Measurements from ENCODE around the gene TENM3. TPM values are rescaled to one million over a fixed set of nuclear protein-coding genes. Genes with fewer than 3 reads are reported as not detected.

The TENM3 gene
- total RNA-seq, 1 experiment from 2014 or later, result not detected

- Histone ChIP-seq H3K4me3 (no peak overlapping the region), H3K27me3 (ENCODE audit: insufficient read depth, low read depth) (peaks cover 30% of the 10 kb centered on the region), H3K9me2 (ENCODE audit: insufficient read depth) (no peaks in the 10 kb centered on the region), H3K4me1 (replicated peaks; ENCODE audit: insufficient read depth) (no peaks in the 10 kb centered on the region), H4K20me1 (ENCODE audit: insufficient read depth) (no peaks in the 10 kb centered on the region), H3K9me3 (ENCODE audit: insufficient read depth, low read depth) (no peaks in the 10 kb centered on the region), H3F3A (ENCODE audit: insufficient read depth, low read depth) (no peaks in the 10 kb centered on the region), H3K79me2 (ENCODE audit: low read depth) (no peaks in the 10 kb centered on the region), H3K4me2 (no peak overlapping the region), H3K27ac (no peak overlapping the region), H3K36me3 (ENCODE audit: low read depth) (no peaks in the 10 kb centered on the region), H2AFZ (no peak overlapping the region)
- intact Hi-C loops (cut with micrococcal nuclease; ENCODE audit: unreplicated experiment), result loop anchor here (10.0 kb wide), 2 partner anchors 1495 to 1655 kb away; no protein-coding TSS in a partner anchor
- no peak for DNase-seq
- no peak for TF ChIP-seq CTCF (conservative IDR thresholded peaks at IDR 0.05)
- no peak for TF ChIP-seq EZH2 (IDR thresholded peaks at IDR 0.05; ENCODE audit: low read depth)
- BruUV-seq (replicated peaks), result no TSS peak
- POLR2A ChIA-PET (ENCODE audit: unreplicated experiment), result no interaction called here
- CTCF ChIA-PET, result no interaction called here
Measured at GRCh38 chr4:182799515-182800215, 556.5 kb downstream of the TENM3 start.

DNA sequence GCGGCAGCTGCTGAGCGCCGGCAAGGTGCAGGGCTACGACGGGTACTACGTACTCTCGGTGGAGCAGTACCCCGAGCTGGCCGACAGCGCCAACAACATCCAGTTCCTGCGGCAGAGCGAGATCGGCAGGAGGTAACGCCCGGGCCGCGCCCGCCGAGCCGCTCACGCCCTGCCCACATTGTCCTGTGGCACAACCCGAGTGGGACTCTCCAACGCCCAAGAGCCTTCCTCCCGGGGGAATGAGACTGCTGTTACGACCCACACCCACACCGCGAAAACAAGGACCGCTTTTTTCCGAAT, 557.0 kb downstream of the TENM3 start:
- Histone ChIP-seq H2AFZ (no peak overlapping the region), H3K9me3 (ENCODE audit: insufficient read depth, low read depth) (no peaks in the 10 kb centered on the region), H3K27ac (no peak overlapping the region), H3F3A (ENCODE audit: insufficient read depth, low read depth) (no peaks in the 10 kb centered on the region), H3K27me3 (ENCODE audit: insufficient read depth, low read depth) (peaks cover 35% of the 10 kb centered on the region), H3K36me3 (ENCODE audit: low read depth) (no peaks in the 10 kb centered on the region), H3K9me2 (ENCODE audit: insufficient read depth) (no peaks in the 10 kb centered on the region), H3K4me2 (no peak overlapping the region), H3K4me1 (replicated peaks; ENCODE audit: insufficient read depth) (no peaks in the 10 kb centered on the region), H3K4me3 (no peak overlapping the region), H3K79me2 (ENCODE audit: low read depth) (no peaks in the 10 kb centered on the region), H4K20me1 (ENCODE audit: insufficient read depth) (no peaks in the 10 kb centered on the region)
- TF ChIP-seq EZH2 (IDR thresholded peaks at IDR 0.05; ENCODE audit: low read depth), result no peak
- TF ChIP-seq CTCF (conservative IDR thresholded peaks at IDR 0.05), result no peak
- intact Hi-C loops (cut with micrococcal nuclease; ENCODE audit: unreplicated experiment), result loop anchor here (10.0 kb wide), 2 partner anchors 1495 to 1655 kb away; no protein-coding TSS in a partner anchor
- CTCF ChIA-PET, result no interaction called here
- POLR2A ChIA-PET (ENCODE audit: unreplicated experiment), result no interaction called here
- no TSS peak for BruUV-seq (replicated peaks)
- no peak for DNase-seq

DNA sequence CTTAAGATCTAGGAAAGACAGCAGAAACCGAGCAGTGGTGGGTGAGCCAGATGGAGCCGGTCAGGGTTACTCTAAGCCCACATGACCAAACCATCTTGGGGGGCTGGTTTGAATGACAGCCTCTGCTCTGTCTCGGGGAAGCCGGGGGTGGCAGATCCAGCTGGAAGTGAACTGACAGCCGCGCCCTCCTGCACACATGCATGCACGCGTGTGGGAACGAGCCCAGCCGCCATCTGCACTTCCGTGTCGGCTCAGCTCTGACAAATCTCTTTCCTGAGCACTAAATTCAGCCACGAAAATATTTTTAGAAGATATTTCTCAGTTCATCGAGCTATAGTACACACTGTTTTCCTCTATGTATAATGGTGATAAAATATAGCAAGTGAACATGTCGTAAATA, 558.4 kb downstream of the TENM3 start:
- intact Hi-C loops (cut with micrococcal nuclease; ENCODE audit: unreplicated experiment), result loop anchor here (10.0 kb wide), 2 partner anchors 1497 to 1657 kb away; no protein-coding TSS in a partner anchor

More for the DNA sequence above, 558.4 kb downstream of the TENM3 start:
- Histone ChIP-seq H3K4me2 (no peak overlapping the region), H3K9me3 (ENCODE audit: insufficient read depth, low read depth) (no peaks in the 10 kb centered on the region), H4K20me1 (ENCODE audit: insufficient read depth) (no peaks in the 10 kb centered on the region), H3K27me3 (ENCODE audit: insufficient read depth, low read depth) (peaks cover 31% of the 10 kb centered on the region), H3F3A (ENCODE audit: insufficient read depth, low read depth) (no peaks in the 10 kb centered on the region), H3K27ac (no peak overlapping the region), H3K36me3 (ENCODE audit: low read depth) (no peaks in the 10 kb centered on the region), H3K4me1 (replicated peaks; ENCODE audit: insufficient read depth) (no peaks in the 10 kb centered on the region), H2AFZ (no peak overlapping the region), H3K79me2 (ENCODE audit: low read depth) (no peaks in the 10 kb centered on the region), H3K4me3 (no peak overlapping the region), H3K9me2 (ENCODE audit: insufficient read depth) (no peaks in the 10 kb centered on the region)
- ChIA-PET CTCF (no interaction called here), POLR2A (ENCODE audit: unreplicated experiment) (no interaction called here)
- BruUV-seq (replicated peaks), result no TSS peak
- no peak for DNase-seq
- TF ChIP-seq EZH2 (IDR thresholded peaks at IDR 0.05; ENCODE audit: low read depth) (no peak), CTCF (conservative IDR thresholded peaks at IDR 0.05) (no peak)
